GM18868 (cell line): ENCODE results near the gene MAP6.

Experiments used
- ATAC-seq: cut with Tn5 transposase; IDR thresholded peaks from one replicate; pipeline ENCODE4 v1.9.1; 2021; ENCODE audit warnings: mild to moderate bottlenecking, moderate library complexity; ENCODE audit not compliant: unreplicated experiment

MAP6 gene

DNA sequence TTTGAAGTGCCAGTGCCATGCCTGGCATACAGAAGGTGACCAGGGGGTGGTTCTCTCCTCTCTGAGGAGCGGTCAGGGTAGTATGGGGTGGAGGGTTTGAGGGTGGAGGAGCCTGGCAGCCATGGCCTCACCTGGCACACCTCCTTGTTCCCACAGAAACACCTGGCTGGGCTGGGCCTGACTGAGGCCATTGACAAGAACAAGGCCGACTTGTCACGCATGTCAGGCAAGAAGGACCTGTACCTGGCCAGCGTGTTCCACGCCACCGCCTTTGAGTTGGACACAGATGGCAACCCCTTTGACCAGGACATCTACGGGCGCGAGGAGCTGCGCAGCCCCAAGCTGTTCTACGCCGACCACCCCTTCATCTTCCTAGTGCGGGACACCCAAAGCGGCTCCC, 97.2 kb downstream of the MAP6 start:
- no peak for ATAC-seq

DNA sequence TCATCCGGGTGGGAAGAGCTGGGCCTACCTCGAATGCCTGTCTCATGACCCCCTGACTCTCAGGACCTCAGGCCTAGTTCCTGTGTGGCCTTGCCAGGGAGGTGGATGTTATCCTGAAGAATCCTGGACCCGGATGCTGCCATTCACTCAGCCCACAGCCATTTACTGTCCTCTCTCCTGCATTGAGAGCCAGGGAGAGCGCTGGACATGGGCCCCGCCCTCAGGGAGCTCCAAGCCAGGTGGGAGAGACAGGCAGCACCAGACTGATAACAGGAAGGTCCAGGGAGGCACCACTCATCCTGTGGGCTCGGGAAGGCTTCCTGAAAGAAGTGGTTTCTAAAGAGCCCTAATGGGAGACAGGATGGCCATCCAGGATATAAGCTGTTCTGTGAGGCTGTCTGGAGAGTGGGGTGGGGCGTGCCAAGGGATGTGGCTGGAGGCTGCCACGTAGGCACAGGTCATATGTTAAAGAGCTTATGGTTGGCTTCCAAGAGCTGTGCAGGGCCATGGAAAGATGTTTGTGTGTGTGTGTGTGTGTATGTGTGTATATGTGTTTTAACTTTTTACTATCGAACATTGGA, 98.2 kb downstream of the MAP6 start:
- ATAC-seq = no peak

DNA sequence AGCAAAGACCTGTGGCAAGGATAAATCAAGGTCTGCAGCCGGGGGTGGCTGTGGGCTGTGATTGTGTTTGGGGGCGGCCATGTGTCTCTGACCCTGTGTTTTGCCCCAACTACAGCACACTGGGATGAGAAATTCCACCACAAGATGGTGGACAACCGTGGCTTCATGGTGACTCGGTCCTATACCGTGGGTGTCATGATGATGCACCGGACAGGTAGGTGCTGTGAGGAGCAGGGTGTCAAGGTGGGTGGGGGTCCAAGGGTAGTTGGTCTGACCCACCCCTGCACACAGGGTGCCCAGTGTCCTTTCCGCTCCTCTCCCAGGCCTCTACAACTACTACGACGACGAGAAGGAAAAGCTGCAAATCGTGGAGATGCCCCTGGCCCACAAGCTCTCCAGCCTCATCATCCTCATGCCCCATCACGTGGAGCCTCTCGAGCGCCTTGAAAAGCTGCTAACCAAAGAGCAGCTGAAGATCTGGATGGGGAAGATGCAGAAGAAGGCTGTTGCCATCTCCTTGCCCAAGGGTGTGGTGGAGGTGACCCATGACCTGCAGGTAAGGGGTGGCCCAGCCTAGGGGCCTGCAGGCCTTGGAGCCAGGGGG, 100.1 kb downstream of the MAP6 start:
- ATAC-seq = no peak

DNA sequence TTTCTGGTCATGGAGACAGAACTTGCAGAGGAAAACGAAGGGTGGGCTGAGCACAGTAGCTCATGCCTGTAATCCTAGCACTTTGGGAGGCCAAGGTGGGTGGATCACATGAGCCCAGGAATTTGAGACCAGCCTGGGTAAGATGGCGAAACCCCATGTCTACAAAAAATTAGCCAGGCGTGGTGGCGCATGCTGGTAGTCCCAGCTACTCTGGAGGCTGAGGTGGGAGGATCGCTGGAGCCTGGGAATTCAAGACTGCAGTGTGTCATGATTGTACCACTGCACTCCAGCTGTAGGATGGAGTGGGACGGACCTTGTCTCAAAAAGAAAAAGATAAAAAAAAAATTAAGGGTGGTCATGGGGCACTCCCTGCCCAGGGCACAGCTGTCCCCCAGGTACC, 100.9 kb downstream of the MAP6 start:
- no peak for ATAC-seq

DNA sequence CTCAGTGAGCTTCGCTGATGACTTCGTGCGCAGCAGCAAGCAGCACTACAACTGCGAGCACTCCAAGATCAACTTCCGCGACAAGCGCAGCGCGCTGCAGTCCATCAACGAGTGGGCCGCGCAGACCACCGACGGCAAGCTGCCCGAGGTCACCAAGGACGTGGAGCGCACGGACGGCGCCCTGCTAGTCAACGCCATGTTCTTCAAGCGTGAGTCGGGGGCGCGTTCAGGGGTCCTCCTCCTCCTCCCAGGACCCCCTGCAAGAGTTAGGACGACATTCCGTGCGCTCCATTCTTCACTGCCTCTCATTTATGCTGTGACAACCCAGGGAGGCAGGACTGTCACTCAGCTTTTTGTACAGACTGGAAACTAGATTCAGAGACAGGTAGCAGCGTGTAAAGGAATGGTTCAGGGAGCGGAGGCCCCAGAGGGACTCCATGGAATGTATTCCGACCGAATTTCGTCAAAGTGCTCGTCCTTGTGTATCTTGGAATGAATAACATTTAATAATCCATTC, 102.0 kb downstream of the MAP6 start:
- ATAC-seq = no peak

DNA sequence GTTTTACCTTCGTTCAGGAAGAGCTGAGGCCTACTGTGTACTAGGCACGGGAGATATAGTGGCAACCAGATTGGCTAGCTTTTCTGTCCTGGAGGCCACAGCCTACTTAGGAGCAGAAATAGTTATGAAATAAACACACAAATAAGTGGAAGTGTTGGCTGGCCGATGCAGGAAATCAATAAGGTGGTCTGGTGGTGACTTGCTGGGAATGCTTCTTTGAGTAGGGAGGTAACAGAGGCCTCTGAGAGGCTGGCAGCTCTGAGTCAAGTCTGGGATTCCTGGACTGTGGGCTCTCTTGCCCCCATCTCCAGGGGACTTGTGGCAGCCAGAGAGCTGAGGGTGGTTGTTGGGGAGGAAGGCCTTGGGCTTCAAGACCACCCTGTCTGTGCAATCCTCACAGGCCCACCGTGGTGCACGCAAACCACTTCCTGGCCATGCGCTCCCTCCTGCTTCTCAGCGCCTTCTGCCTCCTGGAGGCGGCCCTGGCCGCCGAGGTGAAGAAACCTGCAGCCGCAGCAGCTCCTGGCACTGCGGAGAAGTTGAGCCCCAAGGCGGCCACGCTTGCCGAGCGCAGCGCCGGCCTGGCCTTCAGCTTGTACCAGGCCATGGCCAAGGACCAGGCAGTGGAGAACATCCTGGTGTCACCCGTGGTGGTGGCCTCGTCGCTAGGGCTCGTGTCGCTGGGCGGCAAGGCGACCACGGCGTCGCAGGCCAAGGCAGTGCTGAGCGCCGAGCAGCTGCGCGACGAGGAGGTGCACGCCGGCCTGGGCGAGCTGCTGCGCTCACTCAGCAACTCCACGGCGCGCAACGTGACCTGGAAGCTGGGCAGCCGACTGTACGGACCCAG, 102.7 kb downstream of the MAP6 start:
- no peak for ATAC-seq

DNA sequence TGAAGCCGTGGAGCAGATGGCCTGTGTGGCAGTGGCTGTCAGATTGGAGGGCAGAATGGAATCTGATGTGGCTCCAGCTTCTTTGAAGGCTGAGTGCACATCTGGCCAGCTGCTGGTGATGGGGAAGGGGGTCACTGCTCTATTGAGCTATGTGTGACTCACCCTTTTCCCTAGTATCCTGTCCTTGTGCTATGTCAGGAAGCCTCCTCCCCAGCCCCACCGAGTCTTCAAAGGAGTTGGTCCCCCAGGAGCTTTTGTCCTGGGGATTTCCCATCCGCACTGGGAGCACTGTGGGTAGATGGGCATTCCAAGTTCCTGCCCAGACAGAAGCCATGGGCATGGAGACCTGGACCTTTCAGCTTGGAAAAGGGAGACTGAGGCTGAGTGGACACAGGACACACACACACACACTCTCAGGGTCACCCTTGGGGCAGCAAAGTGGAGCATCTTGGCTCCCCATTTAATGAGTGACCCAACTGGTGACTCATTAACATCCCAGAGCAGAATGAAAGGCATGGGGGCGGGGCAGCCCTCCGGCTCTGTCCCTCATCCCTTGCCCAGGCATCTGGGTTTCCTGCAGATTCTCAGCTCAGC, 103.5 kb downstream of the MAP6 start:
- no peak for ATAC-seq

DNA sequence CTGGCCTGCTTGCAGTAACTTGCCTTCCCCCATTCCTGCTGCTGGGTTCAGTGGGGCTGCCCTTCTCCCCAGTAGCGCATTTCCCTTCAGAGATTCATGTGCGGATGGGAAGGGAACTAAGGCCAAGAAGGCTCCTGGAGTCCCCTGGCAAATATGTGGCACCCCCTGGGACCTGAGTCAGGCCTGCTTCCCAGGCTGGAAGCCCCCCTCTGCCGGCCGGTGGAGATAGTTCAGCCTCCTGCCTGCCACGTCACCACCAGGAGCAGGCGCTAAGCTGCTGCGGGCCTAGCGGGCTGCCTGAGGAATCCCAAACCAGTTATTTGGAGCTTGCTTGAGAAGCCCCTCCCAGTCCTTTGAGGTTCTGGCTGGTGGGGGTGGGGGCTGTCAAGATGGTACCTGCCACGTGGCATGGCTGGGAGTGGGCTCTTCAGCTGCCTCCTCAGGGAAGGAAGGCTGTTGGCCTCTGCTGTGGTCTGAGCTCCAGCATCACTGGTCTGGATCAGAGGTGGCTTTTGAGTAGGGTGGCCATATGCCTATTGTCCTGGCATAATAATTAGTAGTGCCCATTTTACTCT, 104.8 kb downstream of the MAP6 start:
- no peak for ATAC-seq

DNA sequence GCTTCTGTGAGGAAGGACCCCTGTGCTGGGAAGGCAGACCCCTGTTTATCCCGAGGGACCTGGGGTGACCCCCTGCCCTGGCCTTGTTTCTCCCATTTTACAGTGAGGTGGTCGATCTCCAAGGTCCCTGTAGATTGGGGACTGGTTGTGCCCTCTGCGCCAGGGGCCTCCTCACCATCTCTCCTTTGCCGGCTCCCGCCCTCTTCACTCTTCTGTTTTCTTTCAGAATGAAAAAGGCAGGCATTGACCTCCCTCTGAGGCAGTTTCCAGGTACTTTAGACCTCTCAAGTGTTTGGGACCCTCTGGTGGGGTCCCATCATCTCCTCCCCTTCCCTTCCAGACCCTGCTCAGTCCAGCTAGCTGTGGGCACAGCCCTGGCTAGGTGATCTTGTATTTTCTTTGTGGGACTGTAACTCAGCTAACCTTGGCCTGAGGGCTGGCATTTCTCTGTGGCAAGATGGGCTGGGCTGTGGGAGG, 105.3 kb downstream of the MAP6 start:
- ATAC-seq = no peak

DNA sequence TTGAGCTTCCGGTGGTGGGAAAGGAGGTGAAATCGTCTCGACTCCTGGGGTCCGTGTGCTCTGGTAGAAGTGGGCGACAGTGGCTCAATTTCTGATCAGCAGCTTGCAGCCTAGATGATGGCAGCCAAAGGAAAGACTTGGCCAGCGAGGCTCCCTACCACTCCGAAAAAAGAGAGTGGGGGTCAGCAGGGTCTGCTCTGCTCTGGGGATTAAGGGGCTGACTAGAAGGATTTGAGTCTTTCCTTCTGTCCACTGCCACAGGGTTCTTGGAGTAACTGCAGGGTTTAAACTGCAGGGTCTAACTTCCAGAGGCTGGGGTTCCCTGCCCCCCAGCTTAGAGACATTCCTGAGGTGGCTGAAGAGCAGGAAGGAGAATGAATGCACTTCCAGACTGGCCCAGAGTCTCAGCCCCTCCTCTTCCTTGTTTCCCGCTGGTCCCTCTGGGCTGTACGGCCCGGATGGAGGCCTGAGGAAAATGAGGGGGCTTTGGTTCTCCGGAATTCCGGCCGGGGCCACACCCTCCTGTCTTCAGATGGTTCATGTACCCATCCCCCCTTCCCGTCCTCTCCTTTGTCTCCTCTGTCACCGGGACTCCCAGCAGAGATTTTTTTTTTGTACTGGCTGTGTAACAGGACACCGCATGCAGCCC, 105.9 kb downstream of the MAP6 start:
- no peak for ATAC-seq

DNA sequence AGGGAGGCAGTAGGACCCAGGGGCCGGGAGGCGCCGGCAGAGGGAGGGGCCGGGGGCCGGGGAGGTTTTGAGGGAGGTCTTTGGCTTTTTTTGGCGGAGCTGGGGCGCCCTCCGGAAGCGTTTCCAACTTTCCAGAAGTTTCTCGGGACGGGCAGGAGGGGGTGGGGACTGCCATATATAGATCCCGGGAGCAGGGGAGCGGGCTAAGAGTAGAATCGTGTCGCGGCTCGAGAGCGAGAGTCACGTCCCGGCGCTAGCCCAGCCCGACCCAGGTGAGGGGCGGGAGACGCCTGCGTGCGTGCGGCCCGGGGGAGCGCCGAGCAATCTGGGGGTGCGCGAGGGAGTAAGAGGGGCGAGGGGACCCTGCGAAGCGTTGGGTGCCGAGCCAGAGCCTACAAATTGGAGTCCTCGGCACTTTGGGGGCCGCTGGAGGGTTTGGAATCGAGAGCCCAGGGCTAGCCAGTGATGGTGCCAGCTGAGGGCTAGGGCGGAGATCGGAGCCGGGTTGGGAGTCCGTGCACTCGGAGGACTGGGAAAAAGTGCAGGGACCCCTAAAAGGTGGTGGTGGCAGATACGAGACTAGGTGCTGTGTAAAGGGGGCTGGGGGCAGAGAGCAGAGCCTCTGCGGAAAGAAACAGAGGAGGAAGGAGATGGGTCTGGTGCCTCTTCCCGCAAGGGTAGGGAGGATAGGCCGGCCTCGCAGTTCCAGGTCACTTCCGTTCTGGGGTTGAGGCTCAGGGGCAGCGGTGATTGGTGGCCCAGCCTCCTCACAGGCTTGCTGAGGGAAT, 106.6 kb downstream of the MAP6 start, which contains the start of gene SERPINH1:
Gene SERPINH1 (plus strand): TSS at position 206 of the 788 bp plus-strand sequence. CDS start 4,097 bp downstream, outside the sequence.
- ATAC-seq = peak; percentile 86

DNA sequence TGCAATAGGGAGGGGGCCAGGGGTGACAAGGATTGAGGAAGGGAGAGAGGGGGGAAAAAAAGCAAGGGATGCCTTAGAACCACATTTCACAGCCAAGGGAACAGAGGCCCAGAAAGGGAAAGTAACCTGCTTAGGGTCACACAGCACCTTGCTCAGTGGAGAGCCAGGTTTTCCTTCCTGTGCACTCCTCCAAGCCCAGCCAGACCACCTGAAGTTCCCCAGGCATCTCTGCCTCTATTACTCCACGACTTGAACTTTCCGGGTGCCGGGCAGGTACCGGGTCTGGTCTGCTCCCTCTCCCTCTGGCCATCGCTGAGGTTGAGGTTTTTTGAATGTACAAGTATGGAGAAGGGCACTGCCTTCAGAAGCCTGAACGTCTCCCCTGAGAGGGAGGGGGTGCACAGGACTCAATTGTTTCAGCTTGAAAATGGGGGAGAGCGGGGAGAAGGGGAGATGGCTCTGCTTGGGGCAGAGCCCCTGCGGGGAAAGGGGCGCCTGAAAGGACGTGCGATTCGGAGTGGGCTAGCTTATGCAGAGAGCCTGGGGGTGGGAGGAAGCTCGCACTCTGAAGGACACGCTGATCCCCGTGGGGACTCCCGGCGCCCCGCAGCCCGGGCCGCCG, 107.3 kb downstream of the MAP6 start:
- peak; percentile 27 for ATAC-seq

DNA sequence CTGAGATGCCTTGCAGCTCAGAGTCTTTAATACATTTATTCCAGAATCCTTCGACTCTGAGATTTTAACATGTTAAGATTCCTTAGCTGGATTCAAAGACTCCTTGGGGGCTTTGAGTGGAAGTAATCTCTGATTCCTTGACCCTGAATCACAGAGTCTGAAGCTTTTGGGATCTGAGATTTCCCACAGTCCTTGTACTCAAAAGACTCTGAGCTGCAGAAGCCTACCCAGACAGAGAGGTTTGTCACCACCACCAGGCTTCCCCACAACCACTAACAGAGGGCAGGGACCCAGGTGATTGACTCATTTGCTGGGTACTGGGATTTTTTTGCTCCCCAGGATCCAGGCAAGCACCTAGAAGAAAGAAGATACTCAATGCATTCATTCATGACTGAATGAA, 108.2 kb downstream of the MAP6 start:
- no peak for ATAC-seq

DNA sequence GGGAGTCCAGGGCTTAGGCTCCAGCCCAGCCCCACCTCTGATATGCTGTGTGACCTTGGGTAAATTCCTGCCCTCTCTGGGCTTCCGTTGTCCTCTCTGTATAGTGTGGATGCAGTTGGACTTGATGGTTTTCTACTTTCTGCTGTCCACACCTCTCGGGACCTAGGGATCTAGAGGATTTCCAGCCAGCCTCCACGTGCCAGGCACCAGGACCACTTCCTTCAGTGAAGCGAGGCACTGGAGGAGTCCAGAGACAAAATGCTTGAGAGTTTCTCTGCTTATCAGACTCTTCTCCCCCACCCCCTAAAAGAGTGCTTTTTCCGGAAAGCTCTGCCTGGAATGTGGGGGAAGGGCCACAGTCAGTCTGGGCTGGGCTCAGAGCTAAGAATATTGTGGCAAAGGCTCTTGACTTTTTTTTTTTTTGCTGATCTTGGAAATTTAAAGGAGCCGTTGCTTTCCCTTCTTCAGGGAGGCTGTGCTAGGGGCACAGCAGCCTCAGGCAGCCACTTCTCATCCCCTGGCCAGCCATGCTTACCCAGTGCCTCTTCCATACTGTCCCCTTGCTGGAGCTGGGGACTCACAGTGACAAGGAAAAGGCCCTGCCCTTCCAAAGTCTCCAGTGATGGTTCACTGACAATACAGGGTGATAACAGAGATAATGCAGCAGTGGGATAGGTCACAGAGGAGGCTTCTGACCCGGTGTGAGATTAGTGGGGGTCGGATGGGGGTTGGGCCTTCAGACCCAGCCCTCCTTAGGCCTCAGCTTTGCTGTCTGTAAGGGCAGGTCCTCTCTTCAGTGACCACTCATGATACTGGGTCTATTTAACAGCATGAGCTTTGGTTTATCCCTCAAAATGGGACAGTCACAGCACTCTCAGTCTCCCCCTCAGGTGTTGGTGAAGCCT, 109.6 kb downstream of the MAP6 start:
- ATAC-seq = no peak

DNA sequence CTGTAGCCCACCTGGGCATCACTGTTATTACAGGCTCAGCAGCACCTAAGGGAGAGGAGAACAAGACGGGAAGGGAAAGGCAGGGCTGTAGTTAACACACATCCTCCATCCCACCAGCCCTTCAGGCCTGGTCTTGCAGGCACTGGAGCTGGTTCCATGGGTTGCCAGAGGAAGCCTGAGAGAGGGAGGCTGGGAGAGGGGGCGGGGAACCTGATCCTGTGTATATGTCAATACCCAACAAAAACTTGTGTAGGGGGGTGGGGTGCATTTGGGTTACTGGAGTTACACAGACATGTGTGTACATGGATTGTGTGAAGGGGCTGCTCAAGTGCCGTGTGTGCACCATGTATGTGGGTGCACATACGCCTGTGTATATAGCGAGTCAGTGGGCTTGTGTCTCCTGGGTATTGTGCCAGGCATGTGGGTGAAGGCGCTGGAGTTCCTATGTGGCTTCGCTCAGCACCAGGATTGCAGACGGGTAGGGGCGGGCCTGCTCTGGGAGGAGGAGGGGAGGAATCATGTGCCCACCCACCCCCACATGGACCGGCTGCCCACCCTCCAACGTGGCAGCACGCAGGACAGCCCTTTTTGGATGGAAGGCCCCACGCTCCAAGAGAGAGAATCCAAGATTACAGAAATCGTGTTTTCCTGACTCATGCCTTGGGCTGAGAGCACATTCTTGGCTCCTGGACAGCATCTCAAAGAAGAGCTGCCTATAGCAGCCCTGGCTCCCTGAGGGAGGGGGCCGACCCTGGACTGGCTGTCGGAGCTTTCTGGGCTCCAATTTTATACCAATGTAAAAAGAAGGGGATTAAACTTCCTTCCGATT, 111.0 kb downstream of the MAP6 start:
- no peak for ATAC-seq

DNA sequence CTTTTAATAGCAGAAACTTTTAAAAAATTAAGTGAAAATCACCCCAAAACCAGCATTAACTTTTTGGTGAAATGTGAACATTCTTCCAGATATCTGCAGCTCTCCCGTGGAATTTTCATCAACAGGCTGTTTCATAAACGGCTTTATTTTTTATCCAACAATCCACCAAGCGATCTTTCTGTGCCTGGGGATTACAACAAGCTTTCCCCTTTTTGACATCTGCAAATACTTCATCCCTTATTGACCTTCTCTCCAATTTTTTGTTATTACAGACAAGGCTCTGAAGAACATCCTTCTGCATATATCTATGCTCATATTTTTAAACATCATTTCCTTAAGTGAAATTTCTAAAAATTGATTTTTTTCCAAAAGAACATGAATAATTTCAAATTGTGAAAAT, 112.6 kb downstream of the MAP6 start:
- no peak for ATAC-seq

DNA sequence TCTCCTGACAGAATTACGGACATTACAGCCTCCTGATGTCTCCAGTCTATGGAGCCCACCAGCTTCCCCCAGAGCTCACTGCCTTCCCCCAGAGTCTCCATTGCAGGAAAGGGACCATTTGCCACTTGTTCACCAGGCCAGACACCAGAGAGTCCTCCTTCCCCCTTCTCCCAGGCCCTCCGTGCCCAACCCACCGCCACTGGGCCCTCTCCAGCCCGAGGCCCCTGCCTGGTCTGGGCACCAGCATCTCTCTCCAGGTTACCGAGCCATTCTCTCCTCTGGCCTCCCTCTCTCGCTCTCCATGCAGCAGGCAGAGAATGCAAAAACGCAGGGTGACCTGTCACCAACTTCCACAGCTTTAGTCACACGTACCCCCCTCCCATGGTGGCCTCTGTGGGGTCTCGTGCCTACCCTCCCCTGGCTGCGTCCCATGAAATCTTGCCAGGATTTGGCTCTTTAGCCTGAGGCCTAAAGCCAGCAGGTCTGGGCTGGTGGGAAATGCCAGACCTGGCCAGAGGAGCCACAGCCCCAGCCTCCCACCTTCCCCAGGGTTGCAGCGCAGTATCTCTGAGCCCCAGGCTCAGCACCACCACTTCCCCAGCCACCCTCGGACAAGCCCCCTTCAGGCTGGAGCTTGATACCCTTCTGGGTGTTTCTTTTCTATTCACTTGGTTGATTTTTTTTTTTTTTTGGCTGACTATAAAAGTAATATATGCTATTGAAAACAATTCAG, 113.6 kb downstream of the MAP6 start:
- no peak for ATAC-seq
